Panc1 (cell line): ENCODE measurements around the gene NEK1. TPM values are rescaled to one million over a fixed set of nuclear protein-coding genes. Genes with fewer than 3 reads are reported as not detected.

Source experiments
- ATAC-seq: fragments of 200-7000 bp; cut with Tn5 transposase; 2 replicates; pipeline ENCODE4 v1.9.1; 2020; ENCODE audit warnings: mild to moderate bottlenecking, moderate library complexity
- BruUV-seq: library from RNA; stranded (reverse); fragments of 400-500 nt; replicated peaks from 2 replicates; lab custom pipeline; 2021; lab: Mats Ljungman, UMichigan
- CTCF ChIA-PET: fragments of 300-600 bp; sonication (Branson Sonifier 250); formaldehyde crosslinking; loops from one replicate; lab custom pipeline; 2022; ENCODE audit warnings: antibody characterized with exemption; lab: Charles Lee
- POLR2A ChIA-PET: fragments of 300-600 bp; sonication (Branson Sonifier 250); formaldehyde crosslinking; loops from one replicate; lab custom pipeline; 2022; ENCODE audit warnings: antibody characterized with exemption; lab: Charles Lee
- DNase-seq: peaks from one replicate; pipeline ENCODE4 v3.0.0-alpha.2; 2010; ENCODE audit warnings: low read depth, low spot score
- H3K27ac ChIP-seq: 2 replicates; pipeline ENCODE4 v1.5.1; 2011; ENCODE audit warnings: mild to moderate bottlenecking, low read length, inconsistent platforms
- H3K27me3 ChIP-seq: fragments of 200-500 bp; sonication (Bioruptor generic); 2 replicates; pipeline ENCODE4 v1.6.0; 2014; ENCODE audit warnings: low read length, inconsistent platforms; ENCODE audit not compliant: control insufficient read depth, insufficient read depth
- H3K36me3 ChIP-seq: fragments of 200-500 bp; sonication (Bioruptor generic); 2 replicates; pipeline ENCODE4 v1.5.1; 2014; ENCODE audit warnings: inconsistent platforms, mild to moderate bottlenecking, low read length, moderate library complexity; ENCODE audit not compliant: control insufficient read depth, insufficient read depth
- H3K4me1 ChIP-seq: 2 replicates; pipeline ENCODE4 v1.5.1; 2011; ENCODE audit warnings: inconsistent platforms, mild to moderate bottlenecking, low read length, moderate library complexity; ENCODE audit not compliant: control insufficient read depth, insufficient read depth
- H3K4me3 ChIP-seq, 2 experiments: 2 replicates each; pipeline ENCODE4 v1.5.1; 2011 to 2012; ENCODE audit warnings: low read depth in 2 of 2, low read length in 2 of 2, mild to moderate bottlenecking in 2 of 2, inconsistent platforms in 1 of 2, moderate library complexity in 1 of 2
- H3K9me3 ChIP-seq: fragments of 200-500 bp; sonication (Bioruptor generic); 2 replicates; pipeline ENCODE4 v1.5.1; 2014; ENCODE audit warnings: low read depth, mild to moderate bottlenecking, inconsistent platforms, low read length, moderate library complexity; ENCODE audit not compliant: control insufficient read depth, insufficient read depth
- CTCF ChIP-seq: fragments of 450-650 bp; IDR thresholded peaks from 2 replicates; pipeline ENCODE4 v1.5.1; 2017; ENCODE audit warnings: mild to moderate bottlenecking
- POLR2AphosphoS5 ChIP-seq: IDR thresholded peaks from 2 replicates; pipeline ENCODE4 v1.6.1; 2012; ENCODE audit warnings: mild to moderate bottlenecking, low read depth, low read length, moderate library complexity
- REST ChIP-seq, 2 experiments: IDR thresholded peaks; 2 replicates each; pipeline ENCODE4 v1.6.1; 2011 to 2012; ENCODE audit warnings: low read depth in 2 of 2, control low read depth in 1 of 2, low read length in 1 of 2, mild to moderate bottlenecking in 1 of 2, moderate library complexity in 1 of 2; ENCODE audit not compliant: insufficient read depth in 1 of 2
- SIN3A ChIP-seq: IDR thresholded peaks from 2 replicates; pipeline ENCODE4 v1.6.1; 2012; ENCODE audit warnings: low read depth, mild to moderate bottlenecking, low read length, moderate library complexity, borderline replicate concordance; ENCODE audit not compliant: insufficient read depth
- TCF7L2 ChIP-seq: IDR thresholded peaks from 2 replicates; pipeline ENCODE4 v1.6.1; 2011; ENCODE audit warnings: mild to moderate bottlenecking, low read depth, low read length, inconsistent platforms
- in situ Hi-C: cut with HindIII; loops from 2 replicates; pipeline ENCODE4 v1.10.0; 2016; ENCODE audit warnings: low sequenced_read_pairs, low pct_unique_long_range_greater_than_20kb
- intact Hi-C: fragments of 100-400 bp; cut with micrococcal nuclease; formaldehyde crosslinking; loops from one replicate; pipeline ENCODE4 v1.10.0; 2022; ENCODE audit not compliant: unreplicated experiment
- total RNA-seq: library from RNA; stranded (reverse); gene quantifications from one replicate; pipeline ENCODE4 v1.2.1, GENCODE V29; 2021; ENCODE audit not compliant: unreplicated experiment

NEK1 gene
- total RNA-seq, 1 experiment from 2014 or later = 9.2 TPM

DNA sequence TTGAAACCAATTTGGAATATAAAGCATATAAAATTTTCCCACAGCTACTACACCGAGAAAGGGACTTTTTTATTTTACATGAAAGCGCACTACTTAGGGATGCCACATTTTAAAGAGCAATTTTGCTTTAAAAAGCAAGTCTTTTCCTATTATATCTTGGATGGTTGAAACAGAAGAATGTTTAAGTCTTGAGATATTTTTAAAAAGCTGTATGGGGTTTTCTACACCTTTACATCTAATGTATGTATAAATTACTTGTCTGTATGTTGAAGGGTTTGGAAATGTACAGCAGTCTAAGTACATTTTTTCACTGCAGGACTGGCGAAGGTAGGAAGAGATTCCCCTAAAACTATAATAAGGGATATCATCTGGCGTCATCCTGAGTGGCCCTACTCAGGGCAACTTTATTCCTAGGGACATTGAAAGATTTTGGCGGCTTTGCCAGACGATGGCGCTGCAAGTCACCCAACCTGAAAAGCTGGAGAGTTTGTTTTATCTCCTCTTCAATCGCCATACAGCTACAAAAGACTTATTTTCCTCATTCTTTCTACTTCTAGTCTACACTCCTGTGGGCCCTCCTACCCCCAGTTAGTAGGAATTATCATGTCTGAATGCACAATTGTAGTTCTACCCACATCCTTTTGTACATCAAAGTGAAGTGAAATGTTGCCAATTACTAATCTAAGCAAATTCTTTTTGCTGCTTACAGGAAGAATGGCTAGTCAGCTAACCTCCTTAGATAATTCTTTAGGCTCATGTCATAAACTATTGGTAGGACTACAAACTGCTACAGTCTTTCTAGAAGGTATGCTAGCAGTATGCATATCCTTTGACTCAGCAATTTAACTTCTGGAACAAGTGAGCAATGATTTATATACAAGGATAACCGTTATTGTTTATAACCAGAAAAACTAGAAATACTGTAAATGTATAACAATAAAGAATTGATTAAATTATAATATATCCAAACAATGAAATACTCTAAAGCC is 782 bp upstream of the NEK1 start:
- ChIA-PET POLR2A (interaction anchor here (0.6 kb wide), 1 partner anchor 66 kb away, joined by 4 read pairs; no protein-coding TSS in a partner anchor), CTCF (interaction anchor here (0.6 to 0.8 kb wide), 2 partner anchors 43 to 106 kb away, joined by 3 to 5 read pairs; no protein-coding TSS in a partner anchor)
- no TSS peak for BruUV-seq
- DNase-seq (peak; percentile 60), ATAC-seq (peak; percentile 76)
- Histone ChIP-seq H3K27me3 (no peaks in the 10 kb centered on the region), H3K4me1 (peaks cover 4% of the 10 kb centered on the region; the same call in 1 of the 2 replicates), H3K27ac (peak overlapping the region; percentile 75; the same call in 1 of the 2 replicates), H3K4me3 (peak overlapping the region; percentile 88 to 93), H3K36me3 (peaks cover 2% of the 10 kb centered on the region; the same call in 1 of the 2 replicates), H3K9me3 (no peaks in the 10 kb centered on the region)
- TF ChIP-seq TCF7L2 (no peak), POLR2AphosphoS5 (no peak), CTCF (peak; percentile 81)
- intact Hi-C loops (loop anchor here (2.0 kb wide), 1 partner anchor 110 kb away; no protein-coding TSS in a partner anchor), in situ Hi-C loops (no loop called here)

GRCh38 chr4:169611157-169611556 is 1.2 kb downstream of the NEK1 start:
- intact Hi-C loops = no loop called here
- H3K4me1 ChIP-seq = peaks cover 4% of the 10 kb centered on the region; the same call in 1 of the 2 replicates
- H3K27ac ChIP-seq = peak overlapping the region; percentile 61; the same call in 1 of the 2 replicates
- CTCF ChIA-PET = no interaction called here
- H3K4me3 ChIP-seq = peak overlapping the region; percentile 21 to 88; a peak in 3 of 4 replicates
- ATAC-seq (no peak), DNase-seq (no peak)
- in situ Hi-C loops = no loop called here
- POLR2A ChIA-PET = no interaction called here
- no peaks in the 10 kb centered on the region for H3K9me3 ChIP-seq
- TSS peak; percentile 79 for BruUV-seq
- H3K27me3 ChIP-seq = no peaks in the 10 kb centered on the region
- peaks cover 2% of the 10 kb centered on the region; the same call in 1 of the 2 replicates for H3K36me3 ChIP-seq
- no peak for TF ChIP-seq POLR2AphosphoS5
- TF ChIP-seq CTCF = no peak
- no peak for TF ChIP-seq SIN3A
- TF ChIP-seq REST (IDR thresholded peaks at IDR 0.05; ENCODE audit: insufficient read depth in 1 of 2, low read depth in 2 of 2, low read length in 1 of 2) = no peak
- TF ChIP-seq TCF7L2 = no peak
